H7 (cell line): ENCODE measurements around the gene BNIPL. TPM values are rescaled to one million over a fixed set of nuclear protein-coding genes. Genes with fewer than 3 reads are reported as not detected.

Source experiments
- DNase-seq: peaks from one replicate; pipeline ENCODE4 v3.0.0; 2012
- H3K27me3 ChIP-seq: 2 replicates; pipeline ENCODE4 v1.6.0; 2011; ENCODE audit warnings: mild to moderate bottlenecking, low read length; ENCODE audit not compliant: control insufficient read depth, insufficient read depth
- H3K36me3 ChIP-seq: replicated peaks from 2 replicates; pipeline ENCODE4 v1.5.1; 2011; ENCODE audit warnings: low read length; ENCODE audit not compliant: control insufficient read depth, insufficient read depth
- H3K4me3 ChIP-seq: 2 replicates; pipeline ENCODE4 v1.5.1; 2011; ENCODE audit warnings: low read depth, mild to moderate bottlenecking, control low read depth, low read length, moderate library complexity; ENCODE audit not compliant: insufficient read depth
- total RNA-seq: library from RNA; depleted of rRNA; stranded (reverse); fragments of >200 nt; shearing (Covaris generic); gene quantifications from 2 replicates; pipeline ENCODE4 v1.2.3, GENCODE V29; 2014

BNIPL gene
- total RNA-seq, 1 experiment from 2014 or later: 0.48 TPM

DNA sequence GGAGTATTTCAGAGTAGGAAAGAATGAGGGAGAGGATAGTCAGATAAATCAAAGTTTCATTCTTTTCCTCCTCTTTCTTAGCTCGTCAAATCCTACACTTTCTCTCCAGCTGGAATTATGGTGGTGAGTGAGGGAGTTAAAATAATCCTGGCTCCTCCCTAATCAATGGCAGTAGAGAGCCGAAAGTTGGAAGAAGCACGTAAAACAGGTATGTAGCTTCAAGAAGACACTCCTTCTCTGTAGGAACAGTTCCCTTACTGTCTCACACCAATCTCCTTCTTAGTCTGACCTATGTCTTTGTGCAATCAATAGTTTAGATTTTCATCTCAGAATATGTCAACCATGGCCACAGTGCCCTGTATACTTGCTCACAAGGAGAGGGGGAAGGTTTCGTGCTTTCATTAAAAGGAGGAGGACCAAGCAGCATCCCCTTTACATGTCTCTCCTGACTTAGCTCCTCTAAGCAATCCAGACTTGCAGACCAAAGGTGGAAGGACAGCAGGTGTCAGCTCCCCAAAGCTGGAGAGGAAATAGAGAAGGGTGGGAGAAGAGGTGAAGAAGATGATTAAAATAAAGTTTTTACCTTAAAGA, 30.6 kb upstream of the BNIPL start:
- no peak for DNase-seq
- Histone ChIP-seq H3K27me3 (no peaks in the 10 kb centered on the region), H3K4me3 (peak overlapping the region; percentile 37), H3K36me3 (peaks cover 1% of the 10 kb centered on the region; the same call in 1 of the 2 replicates)

- peak; percentile 85 for DNase-seq
- no peaks in the 10 kb centered on the region for H3K27me3 ChIP-seq
- H3K36me3 ChIP-seq: peaks cover 1% of the 10 kb centered on the region; the same call in 1 of the 2 replicates
- H3K4me3 ChIP-seq: peak within 1 kb of the TSS; percentile 37
Measured at GRCh38 chr1:151006327-151007052, 29.9 kb upstream of the BNIPL start, which contains the start of gene MINDY1. MINDY1 (minus strand) TSS chr1:151006902; CDS start chr1:151002617, 4,285 bp downstream.

DNA sequence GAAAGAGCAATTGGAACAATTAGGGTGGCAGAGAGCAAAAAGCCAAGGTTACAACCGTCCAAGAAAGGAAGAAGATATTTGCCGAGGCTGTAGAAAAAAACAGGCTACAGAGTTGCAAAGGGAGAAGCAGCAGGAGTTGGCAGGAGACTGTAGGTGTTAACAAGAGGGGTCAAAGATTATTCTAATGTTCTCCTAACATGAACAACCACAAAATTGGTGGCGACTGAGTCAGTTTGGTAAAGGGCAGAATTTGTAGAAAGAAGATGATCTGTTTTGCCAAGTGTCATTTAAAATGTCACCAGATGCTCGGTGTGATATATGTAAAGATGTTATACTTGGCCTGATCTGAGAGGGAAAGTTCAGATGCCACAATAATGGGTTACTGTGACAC, 28.5 kb upstream of the BNIPL start:
- no peak for DNase-seq
- Histone ChIP-seq H3K27me3 (no peaks in the 10 kb centered on the region), H3K4me3 (peak overlapping the region; percentile 23), H3K36me3 (no peaks in the 10 kb centered on the region)

DNA sequence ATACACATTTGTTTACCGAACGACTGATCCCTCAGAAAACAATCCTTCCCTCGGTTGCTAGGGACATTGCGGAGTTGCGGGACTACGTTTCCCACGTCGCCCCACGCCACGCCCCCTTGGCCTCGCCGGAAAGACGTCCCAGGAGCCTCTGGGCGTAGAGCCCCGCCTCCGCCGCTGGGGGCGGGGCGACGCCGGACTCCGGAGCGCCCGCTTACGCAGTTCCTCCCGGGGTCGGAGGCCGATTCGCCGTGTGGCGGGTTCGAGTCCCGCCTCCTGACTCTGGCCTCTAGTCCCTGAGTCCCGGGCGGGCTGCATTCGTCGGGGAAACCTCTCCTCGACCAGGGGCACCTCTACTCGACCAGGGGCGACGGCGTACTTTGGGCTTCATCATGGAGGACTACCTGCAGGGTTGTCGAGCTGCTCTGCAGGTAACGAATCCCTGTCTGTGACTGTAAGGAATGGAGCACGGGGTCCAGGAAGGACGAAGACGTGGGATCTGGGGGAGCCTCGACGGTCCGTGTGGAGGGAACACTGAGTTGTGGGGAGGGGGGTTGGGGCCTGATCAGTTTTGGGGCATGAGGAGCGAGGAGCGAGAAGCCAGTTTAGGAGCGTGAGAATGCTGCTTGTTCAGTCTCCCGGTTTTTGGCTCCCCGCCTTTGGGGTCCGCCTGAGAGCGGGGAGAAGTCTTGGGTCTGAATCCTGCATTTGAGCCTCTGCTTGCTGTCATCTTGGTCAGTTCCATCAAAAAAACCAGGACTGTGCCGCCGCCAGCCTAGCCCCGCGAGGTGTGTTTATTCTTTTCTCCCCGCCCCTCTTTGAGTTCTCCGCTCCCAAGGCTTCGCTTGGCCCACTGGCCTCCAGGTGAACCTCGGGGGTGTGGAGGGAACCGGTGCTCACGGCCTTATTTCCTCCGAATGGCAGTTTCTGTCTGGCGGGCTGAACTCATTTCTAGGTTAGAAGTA, 27.9 kb upstream of the BNIPL start, which contains the start of gene PRUNE1:
Gene PRUNE1, plus strand, starts transcription at position 206 of the 962 bp plus-strand sequence. Its CDS starts 184 bp downstream, at position 390.
- Histone ChIP-seq H3K27me3 (no peaks in the 10 kb centered on the region), H3K36me3 (no peaks in the 10 kb centered on the region), H3K4me3 (peak within 1 kb of the TSS; percentile 90)
- peak; percentile 98 for DNase-seq

- H3K4me3 ChIP-seq: peak overlapping the region; percentile 90
- no peaks in the 10 kb centered on the region for H3K36me3 ChIP-seq
- no peaks in the 10 kb centered on the region for H3K27me3 ChIP-seq
- no peak for DNase-seq
Measured at GRCh38 chr1:151009206-151009587, 27.2 kb upstream of the BNIPL start.

GRCh38 chr1:151009674-151010345, 26.6 kb upstream of the BNIPL start:
- Histone ChIP-seq H3K27me3 (no peaks in the 10 kb centered on the region), H3K36me3 (no peaks in the 10 kb centered on the region), H3K4me3 (no peak overlapping the region)
- no peak for DNase-seq

DNA sequence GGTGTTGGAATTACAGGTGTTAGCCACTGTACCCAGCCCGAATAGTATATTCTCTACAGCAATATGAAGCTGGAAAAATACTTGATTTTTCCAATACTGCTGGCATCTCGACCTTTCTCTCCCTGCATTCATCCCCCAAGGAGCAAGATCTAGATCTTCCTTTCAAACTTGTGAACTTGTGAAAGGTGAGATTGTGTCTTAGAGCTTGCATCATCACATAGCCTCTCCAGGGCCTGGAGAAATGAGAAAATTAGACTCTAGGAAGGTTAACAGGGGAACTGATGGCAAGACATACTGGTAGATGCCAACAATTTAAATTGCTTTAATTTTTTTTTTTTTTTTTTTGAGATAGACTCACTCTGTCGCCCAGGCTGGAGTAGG, 26.1 kb upstream of the BNIPL start:
- H3K4me3 ChIP-seq: no peak overlapping the region
- H3K36me3 ChIP-seq: no peaks in the 10 kb centered on the region
- H3K27me3 ChIP-seq: no peaks in the 10 kb centered on the region
- no peak for DNase-seq

GRCh38 chr1:151011154-151011850, 25.1 kb upstream of the BNIPL start:
- no peak for DNase-seq
- Histone ChIP-seq H3K4me3 (no peak overlapping the region), H3K36me3 (no peaks in the 10 kb centered on the region), H3K27me3 (no peaks in the 10 kb centered on the region)

DNA sequence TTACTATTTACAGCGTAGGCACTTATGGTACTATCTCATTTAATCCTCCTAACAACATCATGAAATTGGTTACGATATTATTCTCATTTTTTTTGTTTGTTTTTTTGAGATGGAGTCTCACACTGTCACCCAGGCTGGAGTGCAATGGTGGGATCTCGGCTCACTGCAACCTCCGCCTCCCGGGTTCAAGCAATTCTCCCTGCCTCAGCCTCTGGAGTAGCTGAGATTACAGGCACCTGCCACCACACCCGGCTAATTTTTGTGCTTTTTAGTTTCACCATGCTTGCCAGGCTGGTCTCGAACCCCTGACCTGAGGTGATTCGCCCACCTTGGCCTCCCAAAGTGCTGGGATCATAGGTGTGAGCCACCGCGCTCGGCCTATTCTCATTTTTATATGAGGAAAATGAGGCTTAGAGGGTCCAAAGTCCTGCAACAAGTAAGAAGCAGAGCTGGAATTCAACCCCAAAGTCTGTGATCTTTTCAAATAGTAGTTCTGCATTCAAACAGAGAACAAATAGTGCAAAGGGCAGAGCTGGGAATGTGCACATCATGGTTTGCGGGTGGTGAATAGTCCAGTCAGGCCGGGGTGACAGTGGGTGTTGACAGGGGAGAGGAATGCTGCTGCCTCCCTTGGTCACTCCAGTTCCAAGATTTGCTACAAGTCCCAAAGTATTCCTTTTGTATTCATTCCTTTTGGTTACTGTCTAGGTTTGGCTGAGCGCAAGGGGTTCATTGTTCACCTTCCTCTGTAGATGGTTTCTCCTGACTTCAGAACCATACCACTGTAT, 23.5 kb upstream of the BNIPL start:
- no peak overlapping the region for H3K4me3 ChIP-seq
- DNase-seq: no peak
- no peaks in the 10 kb centered on the region for H3K27me3 ChIP-seq
- H3K36me3 ChIP-seq: no peaks in the 10 kb centered on the region

DNA sequence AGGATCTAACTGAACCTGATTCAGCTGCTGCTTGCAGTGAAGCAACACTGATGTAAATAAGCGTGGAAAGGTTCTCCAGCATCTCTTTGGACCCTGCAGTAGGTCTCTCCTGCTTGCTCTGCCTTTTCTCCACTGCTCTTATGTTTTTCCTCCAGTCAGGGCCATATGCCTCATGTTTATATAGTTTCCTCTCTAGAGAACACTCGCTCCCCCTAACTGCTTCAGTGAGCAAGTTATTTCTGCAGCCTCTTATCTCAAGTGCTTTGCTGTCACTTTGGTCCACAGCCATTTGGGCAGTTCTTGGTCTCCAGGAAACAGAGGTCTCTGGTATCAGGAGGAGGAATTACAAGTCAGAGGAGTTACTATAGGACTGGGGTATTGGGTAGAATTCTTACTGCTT, 22.9 kb upstream of the BNIPL start:
- H3K36me3 ChIP-seq: no peaks in the 10 kb centered on the region
- H3K4me3 ChIP-seq: no peak overlapping the region
- DNase-seq: no peak
- no peaks in the 10 kb centered on the region for H3K27me3 ChIP-seq

- Histone ChIP-seq H3K27me3 (no peaks in the 10 kb centered on the region), H3K4me3 (no peak overlapping the region), H3K36me3 (peaks cover 10% of the 10 kb centered on the region)
- DNase-seq: peak; percentile 92
Measured at GRCh38 chr1:151024540-151025146, 11.7 kb upstream of the BNIPL start.

- no peak overlapping the region for H3K4me3 ChIP-seq
- peaks cover 13% of the 10 kb centered on the region for H3K36me3 ChIP-seq
- no peaks in the 10 kb centered on the region for H3K27me3 ChIP-seq
- no peak for DNase-seq
Measured at GRCh38 chr1:151026460-151026859, 9.9 kb upstream of the BNIPL start.

DNA sequence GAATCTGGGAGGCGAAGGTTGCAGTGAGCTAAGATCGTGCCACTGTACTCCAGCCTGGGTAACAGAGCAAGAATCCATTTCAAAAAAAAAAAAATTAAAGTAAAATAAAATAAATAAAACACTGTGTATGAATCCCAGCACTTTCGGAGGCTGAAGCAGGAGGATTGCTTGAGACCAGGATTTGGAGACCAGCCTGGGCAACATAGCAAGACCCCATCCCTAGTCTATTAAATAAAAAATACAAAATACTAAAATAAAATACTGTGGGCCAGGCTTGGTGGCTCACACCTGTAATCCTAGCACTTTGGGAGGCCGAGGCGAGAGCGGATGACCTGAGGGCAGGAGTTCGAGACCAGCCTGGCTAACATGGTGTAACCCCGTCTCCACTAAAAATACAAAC, 4.2 kb upstream of the BNIPL start:
- no peak overlapping the region for H3K4me3 ChIP-seq
- H3K36me3 ChIP-seq: peaks cover 14% of the 10 kb centered on the region
- no peaks in the 10 kb centered on the region for H3K27me3 ChIP-seq
- DNase-seq: no peak
